Left lung (tissue), 10 donors: Measurements from ENCODE around the gene ADPRHL1. TPM values are rescaled to one million over a fixed set of nuclear protein-coding genes. Genes with fewer than 3 reads are reported as not detected.

Source experiments
- ATAC-seq: fragments of 200-7000 bp; cut with Tn5 transposase; one replicate; pipeline ENCODE4 v1.9.1; 2020; ENCODE audit warnings: moderate library complexity
- DNase-seq, 4 donors: peaks; one replicate each; pipeline ENCODE4 v3.0.0-alpha.2; 2013 to 2020
- H3K27ac ChIP-seq, 2 donors: fragments of 200-600 bp; sonication (generic) in 1 of 2; one replicate each; pipeline versions ENCODE4 v1.5.0 to v1.8.0; 2020 to 2021
- H3K27me3 ChIP-seq, 2 donors: fragments of 200-600 bp; sonication (generic) in 1 of 2; one replicate each; pipeline versions ENCODE4 v1.5.0 to v1.8.0; 2020 to 2021
- H3K36me3 ChIP-seq, 2 donors: fragments of 200-600 bp; sonication (generic) in 1 of 2; one replicate each; pipeline versions ENCODE4 v1.5.0 to v1.8.0; 2020 to 2021
- H3K4me1 ChIP-seq, 2 donors: fragments of 200-600 bp; one replicate each; pipeline ENCODE4 v1.8.0; 2021
- H3K4me3 ChIP-seq, 2 donors: fragments of 200-600 bp; sonication (generic) in 1 of 2; one replicate each; pipeline versions ENCODE4 v1.5.0 to v1.8.0; 2020 to 2021; ENCODE audit warnings: mild to moderate bottlenecking in 1 of 2
- H3K9me3 ChIP-seq, 2 donors: fragments of 200-600 bp; sonication (generic) in 1 of 2; one replicate each; pipeline versions ENCODE4 v1.5.0 to v1.8.0; 2020 to 2021
- CTCF ChIP-seq, 2 donors: fragments of 200-600 bp; sonication (generic) in 1 of 2; IDR thresholded peaks; one replicate each; pipeline versions ENCODE4 v1.5.0 to v1.8.0; 2021; ENCODE audit warnings: antibody characterized with exemption in 2 of 2
- intact Hi-C, 2 donors: fragments of 100-400 bp; cut with DNase I; formaldehyde crosslinking; loops; one replicate each; pipeline versions ENCODE4 v1.11.2 to v1.14.2; 2022
- polyA plus RNA-seq, 6 donors: library from polyadenylated mRNA; unstranded; fragments of 120-200 nt; gene quantifications; one replicate each; pipeline ENCODE4 v1.2.1, GENCODE V29; 2013; ENCODE audit not compliant: insufficient read length in 6 of 6
- total RNA-seq, 2 donors: library from RNA; stranded (reverse); fragmentation: NEBNext Ultra II Directional; extraction: Animal tissue kit (Norgen Biotek cat#: 25700); gene quantifications; one replicate each; pipeline ENCODE4 v1.2.1, GENCODE V29; 2021
- donor health status: DM: no; HTN: yes; CAD: no.
- donor health status: DM: no; HTN: no; CAD: no.

Gene ADPRHL1
- total and polyA plus RNA-seq, 8 donors, result 0.66 to 2.3 (median 1.5) TPM

GRCh38 chr13:113415825-113416224 lies 37.5 kb downstream of the ADPRHL1 start:
- H3K27ac ChIP-seq, result no peak overlapping the region
- H3K4me3 ChIP-seq, result no peak overlapping the region
- no peak for DNase-seq
- H3K27me3 ChIP-seq, result peaks cover 0 to 19% of the 10 kb centered on the region in 2 donors
- TF ChIP-seq CTCF (IDR thresholded peaks at IDR 0.05), result no peak
- no peaks in the 10 kb centered on the region for H3K36me3 ChIP-seq
- peaks cover 0 to 2% of the 10 kb centered on the region in 2 donors for H3K4me1 ChIP-seq
- ATAC-seq, result no peak
- H3K9me3 ChIP-seq, result no peaks in the 10 kb centered on the region
- intact Hi-C loops, result no loop called here

DNA sequence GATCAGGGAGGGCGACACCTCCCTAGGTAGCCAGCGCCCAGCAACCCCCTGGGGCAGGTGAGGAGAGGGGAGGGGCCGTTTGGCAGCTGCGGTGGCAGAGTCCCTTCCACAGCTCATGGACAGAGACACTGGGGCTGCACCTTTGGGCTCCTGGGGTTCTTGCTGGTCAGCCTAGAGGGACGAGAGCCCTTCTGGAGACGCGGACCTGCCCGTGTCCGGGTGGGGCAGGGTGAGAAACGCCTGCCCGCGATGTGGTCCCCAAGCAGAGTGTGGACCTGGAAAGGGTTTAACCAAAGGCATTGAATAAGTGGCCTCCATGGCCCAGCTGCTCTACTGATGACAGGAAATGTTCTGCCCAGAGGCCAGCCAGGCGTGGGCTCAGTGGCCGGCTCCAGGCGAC lies 38.3 kb downstream of the ADPRHL1 start:
- intact Hi-C loops, result no loop called here
- H3K4me1 ChIP-seq, result peaks cover 0 to 4% of the 10 kb centered on the region in 2 donors
- no peaks in the 10 kb centered on the region for H3K36me3 ChIP-seq
- no peaks in the 10 kb centered on the region for H3K9me3 ChIP-seq
- H3K4me3 ChIP-seq, result no peak overlapping the region
- peaks cover 0 to 26% of the 10 kb centered on the region in 2 donors for H3K27me3 ChIP-seq
- DNase-seq (peak in 1 of 4 donors; percentile 47), ATAC-seq (no peak)
- H3K27ac ChIP-seq, result no peak overlapping the region
- no peak for TF ChIP-seq CTCF (IDR thresholded peaks at IDR 0.05)

DNA sequence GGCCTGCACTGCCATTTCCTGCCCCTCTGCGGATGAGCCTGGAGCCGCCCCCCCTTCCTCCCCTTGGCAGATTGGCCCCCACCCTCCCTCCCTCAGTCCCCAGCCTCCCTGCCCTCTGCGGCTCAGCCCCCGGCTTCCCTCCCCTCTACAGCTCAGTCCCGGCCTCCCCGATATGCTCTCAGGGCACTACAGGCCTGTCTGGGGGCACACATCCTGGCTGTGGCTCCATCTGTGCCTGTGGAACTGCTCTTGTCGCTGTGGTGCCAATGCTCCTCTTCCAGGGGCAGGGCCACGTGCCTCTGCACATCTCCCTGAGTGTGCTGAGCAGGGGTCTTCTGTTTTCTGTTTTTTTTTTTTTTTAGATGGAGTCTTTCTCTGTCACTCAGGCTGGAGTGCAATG lies 39.0 kb downstream of the ADPRHL1 start:
- H3K4me1 ChIP-seq, result peaks cover 0 to 6% of the 10 kb centered on the region in 2 donors
- DNase-seq, result peak in 1 of 4 donors; percentile 41
- no peaks in the 10 kb centered on the region for H3K9me3 ChIP-seq
- H3K27ac ChIP-seq, result no peak overlapping the region
- ATAC-seq, result no peak
- H3K4me3 ChIP-seq, result no peak overlapping the region
- H3K36me3 ChIP-seq, result no peaks in the 10 kb centered on the region
- intact Hi-C loops, result no loop called here
- no peak for TF ChIP-seq CTCF (IDR thresholded peaks at IDR 0.05)
- peaks cover 0 to 30% of the 10 kb centered on the region in 2 donors for H3K27me3 ChIP-seq

DNA sequence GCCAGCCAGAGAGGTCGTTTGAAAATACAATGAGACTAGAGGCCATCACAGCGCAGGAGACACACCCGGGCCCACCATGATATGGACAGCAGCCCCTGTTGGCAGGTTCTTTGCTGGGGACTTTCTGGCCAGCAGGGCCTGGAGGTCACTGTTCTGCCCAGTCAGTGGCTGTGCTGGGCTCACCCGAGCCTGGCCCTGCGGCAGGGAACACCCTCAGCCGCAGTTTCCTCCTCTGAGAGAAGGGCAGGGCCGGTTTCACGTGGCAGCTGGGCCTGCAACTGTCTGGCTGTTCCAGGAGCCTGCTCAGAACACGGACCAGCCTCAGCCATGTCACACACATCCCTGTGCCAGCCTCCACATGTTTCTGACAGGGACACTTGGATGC lies 39.4 kb downstream of the ADPRHL1 start:
- no peak for TF ChIP-seq CTCF (IDR thresholded peaks at IDR 0.05)
- DNase-seq (peak in 1 of 4 donors; percentile 54), ATAC-seq (peak; percentile 22)
- peaks cover 0 to 34% of the 10 kb centered on the region in 2 donors for H3K27me3 ChIP-seq
- peaks cover 0 to 6% of the 10 kb centered on the region in 2 donors for H3K4me1 ChIP-seq
- no peaks in the 10 kb centered on the region for H3K9me3 ChIP-seq
- no peaks in the 10 kb centered on the region for H3K36me3 ChIP-seq
- intact Hi-C loops, result no loop called here
- no peak overlapping the region for H3K4me3 ChIP-seq
- H3K27ac ChIP-seq, result no peak overlapping the region

DNA sequence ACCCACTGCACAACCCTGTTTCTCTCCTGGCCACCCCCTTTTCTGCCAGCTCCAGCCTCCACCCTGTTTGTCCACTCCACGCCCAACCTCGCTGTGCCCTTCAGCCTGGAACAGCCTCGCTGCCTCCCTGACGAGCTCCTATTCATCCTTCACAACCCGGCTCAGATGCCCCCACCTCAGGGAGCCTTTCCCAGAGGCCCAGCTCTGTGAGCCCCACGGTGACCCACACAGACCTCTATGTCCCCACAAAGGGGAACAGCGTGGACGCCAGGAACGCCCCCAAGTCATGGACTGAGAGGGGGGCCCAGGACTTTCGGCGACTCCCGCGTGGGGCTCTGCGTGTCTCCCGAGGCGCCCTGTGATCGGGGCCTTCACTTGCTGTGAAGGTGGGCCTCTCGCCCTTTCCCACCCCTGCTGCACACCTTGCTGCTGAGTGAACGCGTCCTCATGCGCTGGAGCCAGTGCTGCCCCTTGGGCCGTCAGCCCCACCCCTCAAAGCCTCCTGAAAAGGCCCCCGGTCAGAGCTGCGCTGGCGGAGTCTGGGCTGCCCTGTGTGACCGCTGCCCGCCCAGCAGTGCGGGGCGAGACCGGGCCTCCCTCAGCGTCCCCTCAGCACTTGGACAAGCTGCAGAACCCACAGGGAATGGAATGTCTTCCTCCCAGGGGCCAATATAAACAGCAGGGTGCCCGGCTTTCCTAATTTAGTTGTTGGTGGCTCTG lies 40.0 kb downstream of the ADPRHL1 start:
- Histone ChIP-seq H3K4me3 (no peak overlapping the region), H3K36me3 (no peaks in the 10 kb centered on the region), H3K27me3 (peaks cover 0 to 40% of the 10 kb centered on the region in 2 donors), H3K4me1 (peaks cover 0 to 6% of the 10 kb centered on the region in 2 donors), H3K27ac (no peak overlapping the region), H3K9me3 (no peaks in the 10 kb centered on the region)
- intact Hi-C loops, result no loop called here
- TF ChIP-seq CTCF (IDR thresholded peaks at IDR 0.05), result no peak
- ATAC-seq (no peak), DNase-seq (peak in 1 of 4 donors; percentile 62)
